LNCAP (cell line): Measurements from ENCODE around the gene SQSTM1.

Source experiments
- CTCF ChIP-seq: fragments of 450-650 bp; IDR thresholded peaks from 2 replicates; pipeline ENCODE4 v1.5.1; 2017; ENCODE audit warnings: mild to moderate bottlenecking

Gene SQSTM1

DNA sequence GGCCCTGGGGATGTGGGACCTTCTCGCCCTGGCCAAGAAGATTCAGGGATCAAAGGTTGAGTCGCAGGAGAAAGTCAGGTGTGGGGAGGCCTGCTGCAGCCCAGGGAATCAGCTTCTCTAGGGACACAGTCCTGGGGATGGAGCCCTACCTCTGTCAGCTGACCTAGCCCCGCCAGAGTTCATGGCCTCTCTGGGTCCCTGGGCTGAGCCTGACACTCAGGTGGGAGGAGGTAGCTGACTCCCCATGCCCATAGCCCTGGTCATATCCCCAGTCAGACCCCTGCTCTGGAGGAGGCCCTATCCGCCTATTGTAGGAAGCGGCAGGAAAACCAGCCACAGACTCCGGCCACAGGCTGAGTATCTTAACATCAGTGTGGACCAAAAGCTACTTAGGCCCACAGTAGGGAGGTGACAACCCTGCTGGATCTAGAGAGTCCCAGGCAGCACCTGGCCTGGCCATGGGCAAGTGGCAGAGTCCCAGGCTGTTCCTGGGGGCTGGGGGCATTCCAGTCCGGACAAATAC, 52.9 kb downstream of the SQSTM1 start:
- no peak for TF ChIP-seq CTCF

GRCh38 chr5:179874136-179874535, 53.4 kb downstream of the SQSTM1 start:
- TF ChIP-seq CTCF: no peak

GRCh38 chr5:179874536-179875292, 54.0 kb downstream of the SQSTM1 start:
- TF ChIP-seq CTCF: no peak

DNA sequence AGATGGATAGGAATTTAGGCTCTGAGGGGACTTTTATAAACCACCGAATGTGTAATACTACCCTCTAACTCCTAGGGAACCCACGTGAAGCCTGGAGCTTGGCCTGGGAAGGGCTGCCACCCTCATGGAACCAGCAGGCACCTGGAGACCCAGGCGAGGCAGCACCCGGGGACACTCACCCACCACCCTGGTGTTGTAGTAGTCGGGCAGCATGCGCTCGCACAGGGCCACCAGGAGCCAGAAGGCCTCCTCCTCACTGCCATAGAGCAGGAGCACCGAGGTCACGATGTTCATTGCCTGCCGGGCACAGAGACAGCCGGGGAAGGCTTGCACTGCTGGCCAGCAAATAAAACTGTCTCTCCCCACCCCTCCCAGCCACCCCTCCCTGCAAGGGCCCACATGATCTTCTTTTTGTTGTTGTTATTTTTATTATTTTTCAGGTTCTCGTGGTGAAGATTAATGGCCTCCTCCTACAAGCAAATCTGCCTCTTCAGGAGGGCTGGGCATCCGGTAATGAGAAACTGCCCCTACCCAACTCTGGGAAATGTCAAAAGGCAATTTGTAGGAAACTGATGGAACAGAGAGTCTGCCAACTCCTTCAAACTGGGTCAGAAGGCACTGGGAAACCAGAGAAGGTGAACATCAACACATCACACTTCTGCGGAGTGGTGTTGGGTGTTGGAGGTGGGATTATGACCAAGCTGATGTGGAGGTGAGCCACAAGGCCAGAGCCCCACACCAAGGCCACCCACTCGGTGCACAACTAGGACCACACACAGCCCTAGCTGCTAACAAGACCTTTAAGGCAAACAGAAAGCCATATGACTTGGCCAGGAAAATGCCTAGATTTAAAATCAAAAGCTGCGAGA, 55.3 kb downstream of the SQSTM1 start:
- TF ChIP-seq CTCF: no peak

- no peak for TF ChIP-seq CTCF
Measured at GRCh38 chr5:179876610-179876952, 55.9 kb downstream of the SQSTM1 start.

- no peak for TF ChIP-seq CTCF
Measured at GRCh38 chr5:179878222-179879002, 57.7 kb downstream of the SQSTM1 start.

GRCh38 chr5:179879003-179879689, 58.4 kb downstream of the SQSTM1 start:
- no peak for TF ChIP-seq CTCF
